ENCODE results near the gene HASPIN.
"Not testable (repeated sequence)": the region's sequence is repeated elsewhere in the genome, so short reads cannot be mapped to it uniquely, and the experiment has no call there.

HASPIN gene

GRCh38 chr17:3729881-3730280 lies 6.2 kb downstream of the HASPIN start:
- DNase-seq, result no peak
- in situ Hi-C loops (cut with MboI; ENCODE audit: low pct_unique_long_range_greater_than_20kb, low sequenced_read_pairs), result no loop called here

- in situ Hi-C loops (cut with MboI; ENCODE audit: low pct_unique_long_range_greater_than_20kb, low sequenced_read_pairs), result no loop called here
Measured at GRCh38 chr17:3730881-3731429, 7.3 kb downstream of the HASPIN start.

GRCh38 chr17:3732210-3732621 lies 8.5 kb downstream of the HASPIN start:
- in situ Hi-C loops (cut with MboI; ENCODE audit: low pct_unique_long_range_greater_than_20kb, low sequenced_read_pairs), result no loop called here
- no peak for DNase-seq

More at GRCh38 chr17:3730881-3731429, 7.3 kb downstream of the HASPIN start:
- no peak for DNase-seq

- DNase-seq; in situ Hi-C loops (cut with MboI; ENCODE audit: low pct_unique_long_range_greater_than_20kb, low sequenced_read_pairs): not testable (repeated sequence)
Measured at GRCh38 chr17:3734911-3735276, 11.2 kb downstream of the HASPIN start.

GRCh38 chr17:3735515-3735914 lies 11.8 kb downstream of the HASPIN start:
- DNase-seq, result no peak
- in situ Hi-C loops (cut with MboI; ENCODE audit: low pct_unique_long_range_greater_than_20kb, low sequenced_read_pairs), result no loop called here

- in situ Hi-C loops (cut with MboI; ENCODE audit: low pct_unique_long_range_greater_than_20kb, low sequenced_read_pairs), result no loop called here
- no peak for DNase-seq
Measured at GRCh38 chr17:3738562-3739295, 15.0 kb downstream of the HASPIN start.

GRCh38 chr17:3739422-3740124 lies 15.9 kb downstream of the HASPIN start:
- in situ Hi-C loops (cut with MboI; ENCODE audit: low pct_unique_long_range_greater_than_20kb, low sequenced_read_pairs), result no loop called here
- no peak for DNase-seq

- DNase-seq, result peak; percentile 70
- in situ Hi-C loops (cut with MboI; ENCODE audit: low pct_unique_long_range_greater_than_20kb, low sequenced_read_pairs), result no loop called here
Measured at GRCh38 chr17:3740611-3741073, 16.9 kb downstream of the HASPIN start.

GRCh38 chr17:3744014-3744413 lies 20.3 kb downstream of the HASPIN start:
- in situ Hi-C loops (cut with MboI; ENCODE audit: low pct_unique_long_range_greater_than_20kb, low sequenced_read_pairs), result no loop called here
- no peak for DNase-seq

- DNase-seq, result no peak
- in situ Hi-C loops (cut with MboI; ENCODE audit: low pct_unique_long_range_greater_than_20kb, low sequenced_read_pairs), result no loop called here
Measured at GRCh38 chr17:3745071-3745470, 21.4 kb downstream of the HASPIN start.

GRCh38 chr17:3747805-3748204 lies 24.1 kb downstream of the HASPIN start:
- DNase-seq, result no peak
- in situ Hi-C loops (cut with MboI; ENCODE audit: low pct_unique_long_range_greater_than_20kb, low sequenced_read_pairs), result no loop called here

- in situ Hi-C loops (cut with MboI; ENCODE audit: low pct_unique_long_range_greater_than_20kb, low sequenced_read_pairs), result no loop called here
- DNase-seq, result no peak
Measured at GRCh38 chr17:3748576-3748975, 24.9 kb downstream of the HASPIN start.

GRCh38 chr17:3750296-3750695 lies 26.6 kb downstream of the HASPIN start:
- in situ Hi-C loops (cut with MboI; ENCODE audit: low pct_unique_long_range_greater_than_20kb, low sequenced_read_pairs), result no loop called here
- DNase-seq, result no peak

GRCh38 chr17:3750926-3751325 lies 27.2 kb downstream of the HASPIN start:
- no peak for DNase-seq
- in situ Hi-C loops (cut with MboI; ENCODE audit: low pct_unique_long_range_greater_than_20kb, low sequenced_read_pairs), result no loop called here

- DNase-seq, result no peak
- in situ Hi-C loops (cut with MboI; ENCODE audit: low pct_unique_long_range_greater_than_20kb, low sequenced_read_pairs), result no loop called here
Measured at GRCh38 chr17:3751836-3752235, 28.1 kb downstream of the HASPIN start.

- in situ Hi-C loops (cut with MboI; ENCODE audit: low pct_unique_long_range_greater_than_20kb, low sequenced_read_pairs), result no loop called here
- no peak for DNase-seq
Measured at GRCh38 chr17:3753624-3754023, 29.9 kb downstream of the HASPIN start.

GRCh38 chr17:3754066-3754457 lies 30.4 kb downstream of the HASPIN start:
- in situ Hi-C loops (cut with MboI; ENCODE audit: low pct_unique_long_range_greater_than_20kb, low sequenced_read_pairs), result no loop called here

GRCh38 chr17:3754458-3755334 lies 31.0 kb downstream of the HASPIN start:
- in situ Hi-C loops (cut with MboI; ENCODE audit: low pct_unique_long_range_greater_than_20kb, low sequenced_read_pairs), result no loop called here
- no peak for DNase-seq

More at GRCh38 chr17:3754066-3754457, 30.4 kb downstream of the HASPIN start:
- no peak for DNase-seq

- no peak for DNase-seq
- in situ Hi-C loops (cut with MboI; ENCODE audit: low pct_unique_long_range_greater_than_20kb, low sequenced_read_pairs), result no loop called here
Measured at GRCh38 chr17:3755335-3756030, 31.8 kb downstream of the HASPIN start.

All from KBM-7 (cell line).